Fibroblast of lung (primary cell): ENCODE results near the gene SCIN. TPM values are rescaled to one million over a fixed set of nuclear protein-coding genes. Genes with fewer than 3 reads are reported as not detected.

Experiments used
- DNase-seq, 2 donors: peaks; one replicate each; pipeline versions ENCODE4 v3.0.0 to v3.0.0-alpha.2; 2010; ENCODE audit warnings: low read depth in 2 of 2
- H2AFZ ChIP-seq: 2 replicates; pipeline ENCODE4 v1.5.1; 2012; ENCODE audit warnings: low read length, control low read depth, inconsistent platforms
- H3K27ac ChIP-seq: 2 replicates; pipeline ENCODE4 v1.5.1; 2011; ENCODE audit warnings: low read length, control low read depth; ENCODE audit not compliant: insufficient read depth
- H3K27me3 ChIP-seq: 2 replicates; pipeline ENCODE4 v1.5.1; 2011; ENCODE audit warnings: mild to moderate bottlenecking, low read length; ENCODE audit not compliant: control insufficient read depth, insufficient read depth
- H3K36me3 ChIP-seq: 2 replicates; pipeline ENCODE4 v1.5.1; 2011; ENCODE audit warnings: low read length; ENCODE audit not compliant: control insufficient read depth, insufficient read depth
- H3K4me1 ChIP-seq: 2 replicates; pipeline ENCODE4 v1.5.1; 2011; ENCODE audit warnings: low read length; ENCODE audit not compliant: control insufficient read depth, insufficient read depth; ENCODE audit errors: extremely low read depth
- H3K4me2 ChIP-seq: 2 replicates; pipeline ENCODE4 v1.5.1; 2011; ENCODE audit warnings: low read length, control low read depth; ENCODE audit not compliant: insufficient read depth; ENCODE audit errors: extremely low read depth
- H3K4me3 ChIP-seq, 4 experiments: fragments of 200-600 bp in 1 of 4; sonication (generic) in 1 of 4; replicated peaks in 1 of 4; 2 replicates each; pipeline ENCODE4 v1.5.1; 2011 to 2016; ENCODE audit warnings: low read length in 4 of 4, low read depth in 3 of 4, mild to moderate bottlenecking in 3 of 4, control low read depth in 2 of 4, inconsistent platforms in 1 of 4, mixed read lengths in 1 of 4; ENCODE audit not compliant: insufficient read depth in 1 of 4; ENCODE audit errors: control extremely low read depth in 1 of 4
- H3K79me2 ChIP-seq: 2 replicates; pipeline ENCODE4 v1.5.1; 2012; ENCODE audit warnings: mild to moderate bottlenecking, low read length, inconsistent platforms; ENCODE audit not compliant: control insufficient read depth, insufficient read depth
- H3K9ac ChIP-seq: 2 replicates; pipeline ENCODE4 v1.5.1; 2011; ENCODE audit warnings: mild to moderate bottlenecking, low read length, control low read depth; ENCODE audit not compliant: insufficient read depth
- H3K9me3 ChIP-seq: 2 replicates; pipeline ENCODE4 v1.5.1; 2012; ENCODE audit warnings: low read depth, low read length; ENCODE audit not compliant: control insufficient read depth, insufficient read depth
- H4K20me1 ChIP-seq: 2 replicates; pipeline ENCODE4 v1.5.1; 2011; ENCODE audit warnings: low read length; ENCODE audit not compliant: control insufficient read depth, insufficient read depth; ENCODE audit errors: extremely low read depth
- CTCF ChIP-seq, 2 donors: IDR thresholded peaks in 1 of 2; conservative IDR thresholded peaks in 1 of 2; 1 replicate in 1 of 2; 2 replicates in 1 of 2; pipeline ENCODE4 v1.5.1; 2011 to 2012; ENCODE audit warnings: low read length in 2 of 2, control low read depth in 1 of 2, inconsistent platforms in 1 of 2, low read depth in 1 of 2, mild to moderate bottlenecking in 1 of 2
- EZH2 ChIP-seq: IDR thresholded peaks from 2 replicates; pipeline ENCODE4 v1.5.1; 2012; ENCODE audit warnings: low read length, control low read depth, mild to moderate bottlenecking; ENCODE audit errors: missing control alignments
- polyA plus RNA-seq, 2 donors: library from polyadenylated mRNA; depleted of rRNA in 1 of 2; stranded (reverse) in 1 of 2; unstranded in 1 of 2; fragments of >200 nt; gene quantifications; 2 replicates each; pipeline ENCODE4 v1.2.1, GENCODE V29; 2011 to 2012; ENCODE audit warnings: missing spikeins in 1 of 2
- total RNA-seq: library from RNA; depleted of rRNA; stranded (reverse); fragments of >200 nt; gene quantifications from 2 replicates; pipeline ENCODE4 v1.2.1, GENCODE V29; 2014

Gene SCIN
- total and polyA plus RNA-seq, 2 donors (not counting 1 experiment from before 2014, with no cell fraction given) = 0.08 to 0.17 TPM

- H3K4me2 ChIP-seq = no peak overlapping the region
- H3K9me3 ChIP-seq = no peaks in the 10 kb centered on the region
- H3K36me3 ChIP-seq = no peaks in the 10 kb centered on the region
- H3K4me3 ChIP-seq = no peak overlapping the region
- DNase-seq = no peak
- no peak overlapping the region for H3K27ac ChIP-seq
- H3K27me3 ChIP-seq = peaks cover 19% of the 10 kb centered on the region
- H3K9ac ChIP-seq = no peak overlapping the region
- TF ChIP-seq CTCF (conservative IDR thresholded peaks at IDR 0.05 in 1 of 2, IDR thresholded peaks at IDR 0.05 in 1 of 2; ENCODE audit: low read depth in 1 of 2, low read length in 2 of 2) = no peak
- H3K4me1 ChIP-seq = no peaks in the 10 kb centered on the region
- no peaks in the 10 kb centered on the region for H3K79me2 ChIP-seq
- no peak overlapping the region for H2AFZ ChIP-seq
- no peaks in the 10 kb centered on the region for H4K20me1 ChIP-seq
Measured at GRCh38 chr7:12567015-12567414, 3.5 kb upstream of the SCIN start.

- H3K9ac ChIP-seq = no peak overlapping the region
- TF ChIP-seq CTCF (conservative IDR thresholded peaks at IDR 0.05 in 1 of 2, IDR thresholded peaks at IDR 0.05 in 1 of 2; ENCODE audit: low read depth in 1 of 2, low read length in 2 of 2) (no peak), EZH2 (no peak)
- peaks cover 19% of the 10 kb centered on the region for H3K27me3 ChIP-seq
- no peak overlapping the region for H3K4me3 ChIP-seq
- DNase-seq = no peak
- H3K79me2 ChIP-seq = no peaks in the 10 kb centered on the region
- H3K9me3 ChIP-seq = no peaks in the 10 kb centered on the region
- no peaks in the 10 kb centered on the region for H3K36me3 ChIP-seq
- no peaks in the 10 kb centered on the region for H3K4me1 ChIP-seq
- no peak overlapping the region for H2AFZ ChIP-seq
- no peak overlapping the region for H3K4me2 ChIP-seq
- H4K20me1 ChIP-seq = no peaks in the 10 kb centered on the region
- no peak overlapping the region for H3K27ac ChIP-seq
Measured at GRCh38 chr7:12569673-12570072, 847 bp upstream of the SCIN start.

GRCh38 chr7:12570168-12570533, 369 bp upstream of the SCIN start:
- TF ChIP-seq CTCF (conservative IDR thresholded peaks at IDR 0.05 in 1 of 2, IDR thresholded peaks at IDR 0.05 in 1 of 2; ENCODE audit: low read depth in 1 of 2, low read length in 2 of 2) (no peak), EZH2 (no peak)
- Histone ChIP-seq H3K36me3 (no peaks in the 10 kb centered on the region), H3K4me3 (peak overlapping the region; percentile 5 to 59 (median 36)), H3K9ac (no peak overlapping the region), H3K4me2 (peak overlapping the region; percentile 66), H3K4me1 (no peaks in the 10 kb centered on the region), H3K9me3 (no peaks in the 10 kb centered on the region), H2AFZ (no peak overlapping the region), H3K79me2 (no peaks in the 10 kb centered on the region), H3K27ac (no peak overlapping the region), H4K20me1 (no peaks in the 10 kb centered on the region), H3K27me3 (peaks cover 19% of the 10 kb centered on the region)
- DNase-seq = no peak
